ENCODE measurements around the gene LRP2.
A peak's percentile ranks its signal among the peaks of the same experiment; 100 is the strongest.

LRP2 gene

GRCh38 chr2:169232551-169233154 is 129.7 kb downstream of the LRP2 start:
- no peak for DNase-seq

- DNase-seq: no peak
Measured at GRCh38 chr2:169230204-169230603, 132.1 kb downstream of the LRP2 start.

- no peak for DNase-seq
Measured at GRCh38 chr2:169229590-169229989, 132.7 kb downstream of the LRP2 start.

- no peak for DNase-seq
Measured at GRCh38 chr2:169225906-169226305, 136.4 kb downstream of the LRP2 start.

- no peak for DNase-seq
Measured at GRCh38 chr2:169225233-169225750, 137.0 kb downstream of the LRP2 start.

GRCh38 chr2:169222665-169223064 is 139.7 kb downstream of the LRP2 start:
- DNase-seq: no peak

GRCh38 chr2:169221745-169222369 is 140.5 kb downstream of the LRP2 start:
- DNase-seq: peak; percentile 85 to 91

- DNase-seq: no peak
Measured at GRCh38 chr2:169210917-169211316, 151.4 kb downstream of the LRP2 start.

- no peak for DNase-seq
Measured at GRCh38 chr2:169208026-169208425, 154.3 kb downstream of the LRP2 start.

GRCh38 chr2:169205176-169205575 is 157.2 kb downstream of the LRP2 start:
- no peak for DNase-seq

- no peak for DNase-seq
Measured at GRCh38 chr2:169203952-169204351, 158.4 kb downstream of the LRP2 start.

GRCh38 chr2:169200756-169201155 is 161.6 kb downstream of the LRP2 start:
- no peak for DNase-seq

GRCh38 chr2:169193618-169194017 is 168.7 kb downstream of the LRP2 start:
- DNase-seq: no peak

GRCh38 chr2:169190197-169190775 is 172.0 kb downstream of the LRP2 start:
- DNase-seq: no peak

GRCh38 chr2:169189132-169189531 is 173.2 kb downstream of the LRP2 start:
- DNase-seq: no peak

GRCh38 chr2:169185711-169186110 is 176.6 kb downstream of the LRP2 start:
- no peak for DNase-seq

GRCh38 chr2:169184074-169184473 is 178.3 kb downstream of the LRP2 start:
- no peak for DNase-seq

GRCh38 chr2:169182573-169182972 is 179.8 kb downstream of the LRP2 start:
- DNase-seq: no peak

- no peak for DNase-seq
Measured at GRCh38 chr2:169178804-169179390, 183.4 kb downstream of the LRP2 start.

- no peak for DNase-seq
Measured at GRCh38 chr2:169178364-169178763, 184.0 kb downstream of the LRP2 start.

GRCh38 chr2:169175112-169175511 is 187.2 kb downstream of the LRP2 start:
- no peak for DNase-seq

GRCh38 chr2:169173876-169174275 is 188.5 kb downstream of the LRP2 start:
- no peak for DNase-seq

GRCh38 chr2:169172914-169173313 is 189.4 kb downstream of the LRP2 start:
- DNase-seq: no peak

- no peak for DNase-seq
Measured at GRCh38 chr2:169172151-169172735, 190.1 kb downstream of the LRP2 start.

Data from Kasumi-1 (cell line).